Stimulated activated CD4-positive, alpha-beta T cell treated with anti-CD3 and anti-CD28 coated beads, Interleukin-4, amount 100 ng/mL, for 24 hours (primary cell): ENCODE measurements around the gene PLEKHA6.
A peak's percentile ranks its signal among the peaks of the same experiment; 100 is the strongest.

Experiments used
- DNase-seq: peaks from one replicate; pipeline ENCODE4 v3.0.0-alpha.2; 2020

The PLEKHA6 gene

GRCh38 chr1:204227996-204228785, 131.5 kb downstream of the PLEKHA6 start:
- DNase-seq = no peak

GRCh38 chr1:204227351-204227750, 132.4 kb downstream of the PLEKHA6 start:
- DNase-seq = no peak

GRCh38 chr1:204225841-204226735, 133.6 kb downstream of the PLEKHA6 start:
- no peak for DNase-seq

- DNase-seq = no peak
These were observed 135.1 kb downstream of the PLEKHA6 start for GRCh38 chr1:204224655-204225054.

GRCh38 chr1:204223129-204223860, 136.4 kb downstream of the PLEKHA6 start:
- DNase-seq = no peak

GRCh38 chr1:204222764-204223055, 137.0 kb downstream of the PLEKHA6 start:
- DNase-seq = no peak

GRCh38 chr1:204222006-204222763, 137.5 kb downstream of the PLEKHA6 start:
- DNase-seq = no peak

GRCh38 chr1:204221271-204221670, 138.5 kb downstream of the PLEKHA6 start:
- DNase-seq = no peak

- DNase-seq = no peak
These were observed 139.6 kb downstream of the PLEKHA6 start for GRCh38 chr1:204219971-204220616.

- DNase-seq = no peak
These were observed 141.2 kb downstream of the PLEKHA6 start for GRCh38 chr1:204218552-204218951.

GRCh38 chr1:204217648-204218000, 142.1 kb downstream of the PLEKHA6 start:
- DNase-seq = no peak

- DNase-seq = no peak
These were observed 142.7 kb downstream of the PLEKHA6 start for GRCh38 chr1:204216880-204217647.

GRCh38 chr1:204216236-204216635, 143.5 kb downstream of the PLEKHA6 start:
- DNase-seq = no peak

- peak; percentile 32 for DNase-seq
These were observed 145.8 kb downstream of the PLEKHA6 start, which contains the start of gene GOLT1A for GRCh38 chr1:204213668-204214662. Gene GOLT1A, minus strand, starts transcription at chr1:204213988. Its CDS starts 82 bp downstream, at chr1:204213906.

GRCh38 chr1:204212715-204213114, 147.0 kb downstream of the PLEKHA6 start:
- DNase-seq = no peak

- no peak for DNase-seq
These were observed 148.7 kb downstream of the PLEKHA6 start for GRCh38 chr1:204211046-204211445.

GRCh38 chr1:204207136-204207616, 152.6 kb downstream of the PLEKHA6 start:
- peak; percentile 76 for DNase-seq

GRCh38 chr1:204206121-204206520, 153.6 kb downstream of the PLEKHA6 start:
- no peak for DNase-seq

- no peak for DNase-seq
These were observed 154.2 kb downstream of the PLEKHA6 start for GRCh38 chr1:204205486-204205885.

- DNase-seq = no peak
These were observed 154.8 kb downstream of the PLEKHA6 start for GRCh38 chr1:204204944-204205343.
